Measurements from ENCODE around the gene LINC01488.

- TF ChIP-seq POLR2A (IDR thresholded peaks at IDR 0.05; ENCODE audit: low read length) (no peak), GATA1 (IDR thresholded peaks at IDR 0.05; ENCODE audit: low read depth, low read length) (no peak)
These were observed 31.3 kb downstream of the LINC01488 start for GRCh38 chr11:69512790-69513189.

Data from erythroblast (primary cell).